Gastrocnemius medialis (tissue), 4 donors: Measurements from ENCODE around the gene NADSYN1.

Source experiments
- CTCF ChIP-seq, 5 experiments: fragments of 450-650 bp in 3 of 5; fragments of 200-600 bp in 2 of 5; sonication (generic) in 2 of 5; IDR thresholded peaks in 4 of 5; conservative IDR thresholded peaks in 1 of 5; 1 replicate in 4 of 5; 2 replicates in 1 of 5; pipeline ENCODE4 v1.5.1; 2016 to 2019; ENCODE audit warnings: antibody characterized with exemption in 5 of 5, mild to moderate bottlenecking in 3 of 5, moderate library complexity in 3 of 5
- POLR2A ChIP-seq, 2 donors: fragments of 450-650 bp; IDR thresholded peaks; one replicate each; pipeline ENCODE4 v1.6.1; 2017; ENCODE audit warnings: antibody characterized with exemption in 2 of 2, mild to moderate bottlenecking in 2 of 2, moderate library complexity in 2 of 2

GRCh38 chr11:71437879-71438278, 15.1 kb upstream of the NADSYN1 start:
- TF ChIP-seq CTCF (IDR thresholded peaks at IDR 0.05 in 4 of 5, conservative IDR thresholded peaks at IDR 0.05 in 1 of 5) (no peak), POLR2A (IDR thresholded peaks at IDR 0.05) (no peak)
